Esophagus squamous epithelium (tissue), 5 donors: ENCODE measurements around the gene BACE2. TPM values are rescaled to one million over a fixed set of nuclear protein-coding genes. Genes with fewer than 3 reads are reported as not detected.

Experiments
- DNase-seq: peaks from one replicate; lab custom pipeline; 2025; lab: John Stamatoyannopoulos, UW
- H3K27ac ChIP-seq, 4 donors: fragments of 200-600 bp; sonication (generic); one replicate each; pipeline ENCODE4 v1.5.1; 2016 to 2019; ENCODE audit warnings: mild to moderate bottlenecking in 1 of 4
- H3K27me3 ChIP-seq, 4 donors: fragments of 200-600 bp; sonication (generic); 1 replicate in 3 of 4; 2 replicates in 1 of 4; pipeline versions ENCODE4 v1.5.1 to v1.6.0; 2017 to 2021; ENCODE audit warnings: antibody characterized with exemption in 1 of 4
- H3K36me3 ChIP-seq, 3 donors: fragments of 200-600 bp; sonication (generic); one replicate each; pipeline ENCODE4 v1.5.1; 2016 to 2019
- H3K4me1 ChIP-seq, 3 donors: fragments of 200-600 bp; sonication (generic); one replicate each; pipeline ENCODE4 v1.5.1; 2017 to 2019
- H3K4me3 ChIP-seq, 4 donors: fragments of 200-600 bp; sonication (generic); 1 replicate in 3 of 4; 2 replicates in 1 of 4; pipeline ENCODE4 v1.5.1; 2016 to 2019; ENCODE audit warnings: mild to moderate bottlenecking in 2 of 4, moderate library complexity in 1 of 4
- H3K9me3 ChIP-seq, 3 donors: fragments of 200-600 bp; sonication (generic); one replicate each; pipeline ENCODE4 v1.5.1; 2016 to 2019
- POLR2A ChIP-seq, 4 donors: fragments of 450-650 bp; IDR thresholded peaks; one replicate each; pipeline ENCODE4 v1.6.1; 2017; ENCODE audit warnings: antibody characterized with exemption in 4 of 4, mild to moderate bottlenecking in 4 of 4, moderate library complexity in 3 of 4
- WGBS, 2 donors: methylation state at CpG; one replicate each; pipeline ENCODE4 v1.1.5; 2018; 5-methylcytosine and 5-hydroxymethylcytosine counted together
- intact Hi-C: fragments of 100-400 bp; cut with DNase I; formaldehyde crosslinking; loops from one replicate; pipeline ENCODE4 v1.15.0; 2022
- total RNA-seq, 4 donors: library from RNA; depleted of rRNA; stranded (reverse); fragments of >200 nt; gene quantifications; one replicate each; pipeline ENCODE4 v1.1.0, GENCODE V29; 2016
- TF ChIP-seq, protein P1 (sequence below), 6 experiments: fragments of 450-650 bp in 4 of 6; fragments of 200-600 bp in 2 of 6; sonication (generic) in 2 of 6; IDR thresholded peaks; one replicate each; pipeline ENCODE4 v1.5.1; 2016 to 2019; ENCODE audit warnings: antibody characterized with exemption in 6 of 6, mild to moderate bottlenecking in 4 of 6, moderate library complexity in 4 of 6
- donor health status: DM: yes; HTN: yes; CAD: no.

Gene BACE2
- total RNA-seq, 4 donors from 2014 or later = 32.8 to 51.5 (median 47.1) TPM

- DNase-seq = no peak
- Histone ChIP-seq H3K27ac (no peak overlapping the region), H3K27me3 (peaks cover 0 to 19% (median 0%) of the 10 kb centered on the region in 4 donors), H3K9me3 (no peaks in the 10 kb centered on the region), H3K36me3 (no peaks in the 10 kb centered on the region), H3K4me1 (peaks cover 6 to 23% (median 12%) of the 10 kb centered on the region in 3 donors), H3K4me3 (no peak overlapping the region)
- 85 to 97% methylated on average over 6 to 8 of the region's 8 CpGs for WGBS, 2 donors
- TF ChIP-seq POLR2A (IDR thresholded peaks at IDR 0.05) = no peak
- TF ChIP-seq, protein P1, sequence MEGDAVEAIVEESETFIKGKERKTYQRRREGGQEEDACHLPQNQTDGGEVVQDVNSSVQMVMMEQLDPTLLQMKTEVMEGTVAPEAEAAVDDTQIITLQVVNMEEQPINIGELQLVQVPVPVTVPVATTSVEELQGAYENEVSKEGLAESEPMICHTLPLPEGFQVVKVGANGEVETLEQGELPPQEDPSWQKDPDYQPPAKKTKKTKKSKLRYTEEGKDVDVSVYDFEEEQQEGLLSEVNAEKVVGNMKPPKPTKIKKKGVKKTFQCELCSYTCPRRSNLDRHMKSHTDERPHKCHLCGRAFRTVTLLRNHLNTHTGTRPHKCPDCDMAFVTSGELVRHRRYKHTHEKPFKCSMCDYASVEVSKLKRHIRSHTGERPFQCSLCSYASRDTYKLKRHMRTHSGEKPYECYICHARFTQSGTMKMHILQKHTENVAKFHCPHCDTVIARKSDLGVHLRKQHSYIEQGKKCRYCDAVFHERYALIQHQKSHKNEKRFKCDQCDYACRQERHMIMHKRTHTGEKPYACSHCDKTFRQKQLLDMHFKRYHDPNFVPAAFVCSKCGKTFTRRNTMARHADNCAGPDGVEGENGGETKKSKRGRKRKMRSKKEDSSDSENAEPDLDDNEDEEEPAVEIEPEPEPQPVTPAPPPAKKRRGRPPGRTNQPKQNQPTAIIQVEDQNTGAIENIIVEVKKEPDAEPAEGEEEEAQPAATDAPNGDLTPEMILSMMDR (IDR thresholded peaks at IDR 0.05) = no peak
- intact Hi-C loops = no loop called here
Measured at GRCh38 chr21:41163091-41163490, 4.9 kb upstream of the BACE2 start.

GRCh38 chr21:41164052-41164451 is 3.9 kb upstream of the BACE2 start:
- no peak for DNase-seq
- Histone ChIP-seq H3K27me3 (peaks cover 0 to 20% (median 0%) of the 10 kb centered on the region in 4 donors), H3K27ac (no peak overlapping the region), H3K36me3 (no peaks in the 10 kb centered on the region), H3K4me3 (no peak overlapping the region), H3K4me1 (peaks cover 6 to 29% (median 12%) of the 10 kb centered on the region in 3 donors), H3K9me3 (no peaks in the 10 kb centered on the region)
- intact Hi-C loops = no loop called here
- WGBS, 2 donors = 90 to 92% methylated on average over 4 of the region's 4 CpGs
- TF ChIP-seq, protein P1 (IDR thresholded peaks at IDR 0.05) = no peak
- TF ChIP-seq POLR2A (IDR thresholded peaks at IDR 0.05) = no peak

DNA sequence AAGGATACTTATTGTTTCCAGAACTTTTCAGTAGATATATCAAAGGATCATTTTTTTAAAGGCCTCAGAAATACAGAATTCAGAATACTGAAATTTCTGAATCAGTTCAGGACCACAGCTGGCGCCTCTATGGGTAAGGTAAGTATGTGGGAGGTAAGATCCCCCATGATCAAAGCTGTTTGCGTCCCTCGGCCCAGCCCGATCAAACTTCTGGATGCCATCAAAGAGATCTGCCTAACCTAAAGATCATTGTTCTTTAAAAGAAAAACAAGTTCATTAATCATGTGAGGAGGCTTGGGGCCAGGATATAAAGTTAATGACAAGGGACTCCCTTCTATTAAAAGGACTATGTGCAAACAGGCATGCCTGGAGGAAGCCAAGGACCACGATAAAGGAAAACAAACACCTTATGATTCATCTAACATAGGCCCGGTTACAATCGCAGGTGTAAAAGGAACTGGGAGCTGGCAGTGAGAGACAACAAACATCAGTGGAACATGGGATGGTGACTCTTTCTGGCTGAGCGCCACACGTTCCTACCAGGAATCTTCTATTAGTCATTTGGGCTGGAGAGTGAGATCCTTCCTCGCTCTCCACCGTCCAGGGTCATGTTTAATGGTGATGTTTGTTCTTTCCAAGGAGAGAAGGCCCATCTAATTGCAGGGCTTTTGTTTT is 2.8 kb upstream of the BACE2 start:
- Histone ChIP-seq H3K27ac (peak overlapping the region in 3 of 4 donors; percentile 24 to 52 (median 34)), H3K4me3 (no peak overlapping the region), H3K27me3 (peaks cover 0 to 12% (median 0%) of the 10 kb centered on the region in 4 donors), H3K36me3 (no peaks in the 10 kb centered on the region), H3K9me3 (no peaks in the 10 kb centered on the region), H3K4me1 (peaks cover 6 to 40% (median 19%) of the 10 kb centered on the region in 3 donors)
- intact Hi-C loops = no loop called here
- WGBS, 2 donors = 22 to 44% methylated on average over 10 of the region's 11 CpGs
- no peak for TF ChIP-seq POLR2A (IDR thresholded peaks at IDR 0.05)
- TF ChIP-seq, protein P1 (IDR thresholded peaks at IDR 0.05) = no peak
- no peak for DNase-seq

- intact Hi-C loops = no loop called here
- DNase-seq = no peak
- Histone ChIP-seq H3K27ac (peak overlapping the region; percentile 92 to 97 (median 96)), H3K4me3 (peak overlapping the region; percentile 83 to 98 (median 91)), H3K4me1 (peaks cover 15 to 58% (median 33%) of the 10 kb centered on the region in 3 donors), H3K9me3 (no peaks in the 10 kb centered on the region), H3K27me3 (peaks cover 0 to 12% (median 0%) of the 10 kb centered on the region in 4 donors), H3K36me3 (no peaks in the 10 kb centered on the region)
- 15 to 26% methylated on average over 5 to 7 of the region's 14 CpGs for WGBS, 2 donors
- TF ChIP-seq POLR2A (IDR thresholded peaks at IDR 0.05) = no peak
- TF ChIP-seq, protein P1 (IDR thresholded peaks at IDR 0.05) = no peak
Measured at GRCh38 chr21:41166884-41167283, 1.1 kb upstream of the BACE2 start.
